HG03060 (cell line): ENCODE data around the gene PCNT.

ENCODE experiments used
- ATAC-seq: cut with Tn5 transposase; IDR thresholded peaks from one replicate; pipeline ENCODE4 v1.9.1; 2021; ENCODE audit warnings: low read depth, moderate number of reproducible peaks; ENCODE audit not compliant: unreplicated experiment

PCNT gene

DNA sequence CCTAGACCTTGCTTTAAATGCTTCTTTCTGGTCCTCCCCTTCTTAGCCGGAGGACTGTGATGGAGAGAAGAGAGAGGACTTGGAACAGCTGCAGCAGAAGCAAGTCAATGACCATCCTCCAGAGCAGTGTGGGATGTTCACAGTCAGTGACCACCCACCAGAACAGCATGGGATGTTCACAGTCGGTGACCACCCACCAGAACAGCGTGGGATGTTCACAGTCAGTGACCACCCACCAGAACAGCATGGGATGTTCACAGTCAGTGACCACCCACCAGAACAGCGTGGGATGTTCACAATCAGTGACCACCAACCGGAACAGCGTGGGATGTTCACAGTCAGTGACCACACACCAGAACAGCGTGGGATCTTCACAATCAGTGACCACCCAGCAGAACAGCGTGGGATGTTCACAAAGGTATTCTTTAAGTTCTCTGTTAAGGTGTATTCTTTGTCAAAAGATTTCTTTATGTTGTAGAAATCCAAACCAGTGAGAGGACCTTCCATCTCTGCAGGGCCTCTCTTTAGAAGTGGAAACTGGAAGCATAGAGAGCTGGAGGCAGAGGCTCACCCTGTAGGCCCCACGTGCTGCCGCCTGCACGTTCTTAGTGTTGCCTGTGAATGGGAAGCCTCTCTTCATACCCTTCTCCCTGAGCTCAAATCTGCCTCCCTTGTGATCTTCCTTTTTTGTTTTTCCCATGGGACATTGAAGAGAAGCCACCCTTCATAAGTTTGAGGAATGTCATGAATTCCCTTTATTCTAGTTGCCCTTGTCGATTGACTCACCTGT, 10.6 kb downstream of the PCNT start:
- ATAC-seq, result no peak

DNA sequence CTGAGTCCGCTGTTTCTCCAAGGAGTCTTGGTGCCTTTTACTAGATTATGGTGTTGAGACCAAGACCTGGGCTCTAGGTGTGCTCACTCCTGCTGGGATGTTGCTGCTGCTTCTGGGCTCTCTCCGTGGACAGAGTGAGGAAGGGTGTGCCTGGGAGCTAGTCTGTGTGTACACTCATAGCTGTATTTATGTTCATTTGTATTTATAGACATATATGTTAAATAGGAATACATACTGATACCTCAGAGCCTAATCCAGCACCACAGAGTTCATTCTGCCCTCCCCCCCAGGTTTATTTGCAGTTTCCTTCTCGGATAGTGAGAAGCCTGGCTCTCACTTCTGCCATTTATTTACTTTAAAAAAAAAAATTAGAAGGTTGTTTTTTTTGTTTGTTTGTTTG, 12.6 kb downstream of the PCNT start:
- ATAC-seq, result no peak

DNA sequence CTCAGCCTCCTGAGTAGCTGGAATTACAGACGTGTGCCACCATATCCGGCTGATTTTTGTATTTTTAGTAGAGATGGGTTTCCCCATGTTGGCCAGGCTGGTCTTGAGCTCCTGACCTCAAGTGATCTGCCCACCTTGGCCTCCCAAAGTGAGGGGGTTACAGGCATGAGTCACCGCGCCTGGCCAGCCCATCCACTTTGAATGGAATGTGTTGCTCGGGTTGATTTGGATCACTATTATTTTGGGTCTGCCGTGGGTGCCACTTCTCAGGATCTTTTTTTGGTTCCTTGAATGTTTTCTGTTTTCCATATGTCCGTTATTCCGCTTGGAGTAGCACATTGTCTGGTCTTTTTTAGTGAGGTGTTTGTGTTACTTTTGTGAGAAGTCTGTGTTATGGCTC, 17.0 kb downstream of the PCNT start:
- ATAC-seq, result no peak

DNA sequence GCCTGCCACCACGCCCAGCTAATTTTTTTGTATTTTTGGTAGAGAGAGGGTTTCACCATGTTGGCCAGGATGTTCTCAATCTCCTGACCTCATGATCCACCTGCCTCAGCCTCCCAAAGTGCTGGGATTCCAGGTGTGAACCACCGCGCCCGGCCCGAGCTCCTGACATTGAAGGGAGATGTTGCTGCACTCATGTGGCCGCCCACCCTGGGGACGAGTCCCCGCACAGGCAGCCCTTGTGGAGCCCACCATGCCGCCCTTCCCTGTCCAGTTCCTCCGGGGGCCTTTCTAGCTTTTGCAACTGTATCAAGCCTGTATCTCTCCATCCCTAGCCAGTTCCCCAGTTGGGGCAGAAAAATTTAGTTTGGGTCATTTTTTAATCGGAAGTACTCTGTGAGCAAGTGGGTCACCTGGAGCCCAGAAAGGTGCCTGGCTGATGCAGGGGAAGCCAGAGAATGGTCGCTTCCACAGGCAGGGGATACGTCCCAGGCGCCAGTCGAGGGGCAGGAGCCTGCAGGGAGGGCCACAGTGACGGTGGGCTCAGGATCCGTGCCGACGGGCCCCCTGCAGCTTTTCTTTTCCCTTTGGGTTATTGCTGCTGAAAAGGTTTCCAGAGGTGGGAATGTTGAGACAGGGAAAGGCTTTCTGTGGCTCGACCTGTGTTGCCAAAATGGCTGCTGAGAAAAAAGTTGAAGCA, 20.4 kb downstream of the PCNT start:
- no peak for ATAC-seq

DNA sequence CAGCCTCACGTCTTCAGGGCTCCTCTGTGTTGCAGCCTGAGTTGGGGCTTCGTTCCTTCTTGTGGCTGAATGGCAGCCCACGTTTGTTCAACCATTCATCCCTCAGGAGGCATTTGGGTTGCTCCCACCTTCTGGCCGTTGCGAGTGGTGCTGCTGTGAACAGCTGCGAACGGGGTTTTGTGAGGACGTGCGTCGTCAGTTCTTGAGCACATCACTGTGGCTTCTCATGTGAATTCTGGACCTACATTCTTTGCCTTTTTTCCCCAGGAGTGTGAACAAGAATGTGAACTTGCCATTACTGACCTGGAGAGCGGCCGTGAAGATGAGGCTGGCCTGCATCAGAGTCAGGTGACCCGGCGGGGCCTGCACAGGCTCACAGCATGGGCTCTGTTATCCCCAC, 21.9 kb downstream of the PCNT start:
- no peak for ATAC-seq

DNA sequence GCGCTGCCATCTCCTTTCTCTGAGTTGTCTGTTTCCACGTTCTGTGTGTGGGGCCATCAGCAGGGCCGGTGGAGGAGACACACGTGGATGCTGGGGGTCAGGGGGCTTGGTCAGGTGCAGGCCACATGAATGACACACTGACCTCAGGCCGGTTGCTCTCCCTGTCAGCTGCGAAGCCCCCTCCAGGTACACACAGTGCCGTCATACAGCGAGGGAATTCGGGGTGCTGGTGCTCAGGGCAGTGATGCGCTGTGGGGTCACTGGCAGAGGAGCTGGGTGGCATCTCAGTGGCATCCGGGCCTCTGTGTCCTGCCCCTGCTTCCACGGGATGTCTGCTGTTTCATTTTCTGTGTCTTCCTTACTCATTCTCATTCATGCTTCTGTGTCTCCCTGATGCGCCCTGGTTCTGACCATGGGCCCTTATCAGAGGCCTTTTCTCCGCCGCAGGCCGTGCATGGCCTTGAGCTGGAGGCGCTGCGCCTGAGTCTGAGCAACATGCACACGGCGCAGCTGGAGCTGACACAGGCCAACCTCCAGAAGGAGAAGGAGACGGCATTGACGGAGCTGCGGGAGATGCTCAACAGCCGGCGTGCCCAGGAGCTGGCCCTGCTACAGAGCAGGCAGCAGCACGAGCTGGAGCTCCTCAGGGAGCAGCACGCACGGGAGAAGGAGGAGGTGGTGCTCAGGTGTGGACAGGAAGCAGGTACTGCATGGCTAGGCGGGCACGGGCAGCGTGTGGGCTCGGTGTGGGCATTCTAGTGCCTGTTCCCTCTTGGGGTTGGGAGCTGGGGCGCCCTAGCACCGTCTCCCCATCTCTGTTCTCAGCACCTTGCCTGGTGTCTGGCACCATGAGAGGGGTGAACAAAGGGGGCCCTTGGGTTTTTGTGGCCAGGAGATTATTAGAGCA, 22.6 kb downstream of the PCNT start:
- ATAC-seq, result no peak

DNA sequence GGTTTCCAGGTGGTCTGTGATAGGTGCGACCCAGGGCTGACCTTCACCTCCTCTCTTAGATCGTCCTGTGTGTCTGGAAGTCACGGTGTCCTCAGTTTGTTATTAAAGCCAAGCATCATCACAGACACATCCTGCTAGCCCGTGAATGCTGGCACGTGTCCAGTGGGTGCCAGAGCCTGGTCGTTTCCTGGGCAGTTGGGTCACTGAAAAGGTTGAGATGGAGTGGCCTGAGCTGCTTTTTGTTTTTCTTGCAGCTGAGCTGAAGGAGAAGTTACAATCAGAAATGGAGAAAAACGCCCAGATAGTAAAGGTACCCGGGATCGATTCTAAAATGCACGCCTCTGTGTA, 23.2 kb downstream of the PCNT start:
- no peak for ATAC-seq

DNA sequence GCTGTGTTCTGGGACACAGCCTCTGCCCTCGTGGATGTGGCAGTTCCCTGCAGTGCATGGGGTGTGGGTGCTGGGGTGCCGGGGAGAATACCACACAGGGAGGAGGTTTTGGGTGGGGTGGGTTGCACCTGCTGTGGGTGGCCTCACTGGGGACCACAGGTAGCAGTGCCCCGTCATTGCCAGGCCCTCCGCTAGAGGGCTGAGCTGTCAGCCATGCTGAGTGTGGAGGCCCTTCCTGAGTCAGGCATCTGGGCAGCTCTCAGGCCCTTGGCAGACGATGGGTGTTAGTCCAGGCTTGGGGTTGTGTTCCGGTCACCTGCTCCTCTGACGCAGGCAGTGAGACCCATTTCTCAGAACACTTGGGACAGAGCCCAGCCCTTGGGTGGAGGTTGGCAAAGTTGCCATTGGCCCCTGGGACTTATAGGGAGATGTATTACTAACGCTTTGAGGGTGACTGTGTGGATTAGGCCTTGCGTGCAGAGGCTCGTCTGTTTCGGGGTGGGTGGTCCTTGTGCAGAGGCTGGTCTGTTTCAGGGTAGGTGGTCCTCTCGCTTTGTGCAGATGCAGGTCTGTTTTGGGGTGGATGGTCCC, 23.9 kb downstream of the PCNT start:
- no peak for ATAC-seq

DNA sequence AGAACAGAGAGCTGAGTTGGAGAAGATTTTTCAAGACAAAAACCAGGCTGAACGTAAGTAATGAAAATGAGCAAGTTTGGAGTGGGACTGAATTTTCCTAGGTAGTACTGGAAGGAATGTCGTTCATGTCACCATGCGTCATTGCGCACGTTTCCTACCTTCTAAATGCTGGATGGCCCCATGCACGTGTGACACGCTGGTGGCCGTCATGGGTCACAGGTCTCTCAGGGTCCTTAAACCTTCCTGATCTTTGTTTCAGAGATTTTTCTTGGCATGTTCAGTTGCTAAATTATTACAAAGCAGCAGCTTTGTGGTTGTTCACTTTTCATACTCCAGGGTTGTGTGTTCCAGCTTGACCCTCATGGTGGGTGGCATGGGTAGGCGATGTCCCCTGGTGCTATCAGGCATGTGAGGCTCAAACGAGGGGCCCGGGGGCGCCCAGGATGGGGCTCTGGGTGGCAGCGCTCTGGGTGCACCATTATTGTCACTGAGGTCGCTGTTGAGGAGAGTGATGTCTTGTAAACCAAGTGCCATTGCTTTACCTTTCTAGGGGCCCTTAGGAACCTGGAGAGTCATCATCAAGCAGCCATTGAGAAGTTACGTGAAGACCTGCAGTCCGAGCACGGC, 25.3 kb downstream of the PCNT start:
- ATAC-seq, result no peak

DNA sequence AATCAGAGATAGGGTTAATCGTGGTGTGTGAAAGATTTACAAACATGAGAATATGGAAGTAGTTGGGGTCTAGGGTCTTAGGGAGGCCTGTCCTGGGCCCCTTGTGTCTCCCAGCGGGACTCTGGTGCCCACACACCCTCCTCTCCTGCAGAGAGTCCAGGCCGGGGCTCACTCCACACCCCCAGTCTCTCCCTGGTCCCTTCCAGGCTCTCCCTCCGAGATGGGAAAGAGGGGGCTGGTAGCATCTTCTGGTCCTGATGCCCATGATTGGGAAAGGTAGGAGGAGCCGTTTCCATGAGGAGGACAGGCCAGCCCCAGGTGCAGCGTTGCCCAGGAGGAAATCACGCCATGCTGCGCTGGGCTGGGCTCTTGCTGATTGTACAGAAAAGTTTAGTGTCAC, 26.6 kb downstream of the PCNT start:
- no peak for ATAC-seq

DNA sequence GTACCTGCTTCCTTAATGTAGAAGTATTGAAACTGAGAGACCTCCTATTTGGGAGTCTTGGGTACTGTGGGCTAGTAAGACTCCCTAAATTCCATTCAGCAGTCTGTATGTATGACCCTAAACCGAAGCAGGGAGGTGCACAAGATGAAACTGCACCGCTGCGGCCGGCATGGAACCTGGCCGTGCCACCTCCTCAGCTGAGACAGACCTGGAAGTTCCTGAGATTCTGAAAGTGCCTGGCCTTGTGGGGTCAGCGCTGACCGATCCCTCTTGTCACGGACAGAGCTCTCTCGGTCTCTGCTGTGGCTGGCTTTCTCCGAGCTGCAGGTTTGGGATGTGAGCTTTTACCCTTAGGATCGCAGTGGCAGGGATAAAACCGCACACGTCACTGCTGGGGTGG, 27.0 kb downstream of the PCNT start:
- no peak for ATAC-seq

DNA sequence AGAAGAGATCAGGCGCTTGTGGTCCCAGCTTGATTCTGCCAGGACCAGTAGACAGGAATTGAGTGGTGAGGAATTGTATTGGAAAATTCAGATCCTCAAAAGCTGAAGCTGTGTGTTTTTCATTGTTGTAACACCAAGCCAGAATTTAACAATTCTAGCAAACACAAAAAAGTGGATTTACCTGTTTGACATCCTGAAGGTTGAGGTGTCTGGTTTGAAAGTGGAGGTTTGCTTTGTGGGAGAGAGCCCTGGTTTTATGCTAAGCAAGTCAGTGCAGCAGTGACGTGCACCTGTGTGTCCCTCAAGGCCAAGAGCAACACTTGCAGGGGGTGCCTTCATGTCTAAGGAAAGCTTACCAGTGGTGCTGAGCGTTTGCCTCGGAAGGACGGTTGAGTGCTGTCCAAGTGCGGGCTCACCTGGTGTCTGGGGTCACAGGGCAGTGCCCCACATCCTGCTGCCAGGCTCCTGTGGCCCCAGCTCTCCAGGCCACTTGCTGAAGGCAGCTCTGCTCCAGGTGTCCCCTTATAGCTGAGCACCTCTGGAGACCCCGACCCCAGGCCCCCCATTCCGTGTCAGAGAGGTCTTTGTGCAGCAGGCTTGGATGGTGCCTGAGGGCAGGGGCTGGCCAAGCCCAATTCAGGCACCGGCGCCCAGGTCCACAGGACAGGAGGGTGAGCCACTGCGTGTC, 27.7 kb downstream of the PCNT start:
- ATAC-seq, result no peak

DNA sequence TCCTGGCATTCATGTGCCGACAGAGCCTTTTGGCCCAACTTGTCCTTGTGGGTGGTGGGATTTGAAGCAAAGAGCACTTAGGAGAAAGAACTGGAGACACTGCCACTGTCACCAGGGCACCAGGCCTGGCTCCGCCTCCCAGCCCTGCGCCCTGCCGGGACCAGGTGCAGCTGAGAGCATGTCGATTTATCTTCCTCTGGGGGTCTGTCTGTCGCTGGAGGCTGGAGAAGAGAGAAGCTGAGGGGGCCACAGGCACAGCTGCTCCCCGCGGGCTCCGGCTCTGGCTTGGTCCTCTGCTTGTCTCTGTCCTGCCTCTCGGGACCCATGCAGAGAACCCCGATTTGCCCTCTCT, 28.2 kb downstream of the PCNT start:
- ATAC-seq, result no peak

DNA sequence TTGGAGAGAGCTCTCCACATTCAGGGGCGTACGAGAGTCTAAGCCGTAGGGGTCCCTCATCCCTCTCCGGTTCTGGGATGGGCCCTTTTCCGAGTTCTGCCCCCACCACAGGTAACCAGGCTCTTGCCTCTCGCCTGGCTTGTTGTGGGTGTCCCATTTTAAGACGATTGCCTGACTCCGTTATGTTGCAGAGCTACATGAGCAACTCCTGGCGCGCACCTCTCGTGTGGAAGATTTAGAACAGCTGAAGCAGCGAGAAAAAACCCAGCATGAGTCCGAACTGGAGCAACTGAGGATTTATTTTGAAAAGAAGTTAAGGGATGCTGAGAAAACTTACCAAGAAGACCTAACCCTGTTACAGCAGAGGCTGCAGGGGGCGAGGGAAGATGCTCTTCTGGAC, 29.0 kb downstream of the PCNT start:
- ATAC-seq, result no peak

DNA sequence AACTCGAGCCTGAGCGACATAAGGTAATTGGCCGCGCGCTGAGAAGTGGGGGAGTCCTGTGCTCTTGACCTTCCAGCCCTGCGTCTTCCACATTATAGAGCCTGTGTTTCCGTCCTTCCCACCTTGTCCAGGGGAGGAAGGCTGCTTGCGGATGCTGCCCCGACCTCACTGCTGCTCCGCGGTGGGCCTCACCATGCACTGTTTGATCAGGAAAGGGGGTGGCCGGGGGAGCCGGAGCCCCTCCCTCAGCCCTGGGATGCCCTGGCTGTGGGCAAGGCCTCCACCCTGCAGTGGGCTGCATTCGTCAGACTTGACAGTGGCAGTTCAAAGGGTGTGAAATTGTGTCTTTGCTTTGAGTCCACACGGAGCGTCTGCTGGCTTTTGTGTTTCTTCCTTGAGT, 30.1 kb downstream of the PCNT start:
- no peak for ATAC-seq

DNA sequence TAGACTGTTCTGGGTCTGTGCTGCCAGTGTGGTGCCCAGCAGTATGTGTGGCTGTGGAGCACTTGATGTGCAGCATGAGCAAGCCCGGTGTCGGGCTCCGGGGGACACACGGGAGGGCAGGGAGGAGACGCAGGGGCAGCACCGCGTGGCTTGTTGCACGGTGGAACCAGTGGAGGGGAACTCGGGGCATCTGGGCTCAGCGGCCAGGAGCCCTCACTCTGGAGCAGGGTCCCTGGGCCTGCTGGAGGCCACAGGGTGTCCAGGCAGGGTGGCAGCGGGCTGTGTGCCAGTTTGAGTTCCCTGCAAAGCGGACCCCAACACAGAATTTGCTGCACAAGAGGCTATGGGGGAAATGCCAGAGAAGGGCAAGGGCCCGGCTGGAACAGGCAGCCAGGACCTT, 30.6 kb downstream of the PCNT start:
- ATAC-seq, result no peak

DNA sequence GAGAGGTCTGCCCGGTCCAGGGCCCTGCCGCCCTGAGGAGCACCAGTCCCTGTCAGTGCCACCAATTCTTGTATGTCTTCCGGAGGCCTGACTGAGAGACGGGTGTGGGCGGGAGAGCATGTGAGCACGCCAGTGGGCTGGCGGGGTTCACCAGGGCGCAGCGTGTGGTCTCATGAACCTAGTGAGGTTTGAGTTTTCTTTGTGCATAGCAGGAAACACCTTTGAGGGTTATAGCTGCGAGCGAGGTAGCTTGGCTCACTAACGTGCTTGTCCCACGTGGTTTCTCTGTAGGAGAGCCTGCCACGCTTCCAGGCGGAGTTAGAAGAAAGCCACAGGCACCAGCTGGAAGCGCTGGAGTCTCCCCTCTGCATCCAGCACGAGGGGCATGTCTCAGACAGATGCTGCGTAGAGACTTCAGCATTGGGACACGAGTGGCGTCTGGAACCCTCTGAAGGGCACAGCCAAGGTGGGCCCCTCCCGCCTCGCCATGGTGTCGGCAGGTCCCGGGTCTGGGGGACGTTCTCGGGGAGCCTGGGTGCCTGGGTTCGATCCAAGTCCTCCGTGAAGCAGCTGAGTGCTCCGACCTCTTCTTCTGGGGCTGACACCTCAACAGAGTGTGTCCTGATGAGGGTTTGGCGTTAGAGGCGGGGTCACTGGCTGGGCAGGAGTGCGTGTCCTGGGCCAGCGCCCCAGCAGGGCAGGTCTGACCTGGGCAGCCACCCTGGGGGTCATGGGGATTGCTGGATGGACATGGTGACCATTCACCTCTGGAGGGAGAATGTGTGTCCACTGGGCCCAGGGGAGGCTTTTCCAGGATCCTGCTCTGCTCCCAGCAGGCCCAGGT, 31.4 kb downstream of the PCNT start:
- ATAC-seq, result no peak

DNA sequence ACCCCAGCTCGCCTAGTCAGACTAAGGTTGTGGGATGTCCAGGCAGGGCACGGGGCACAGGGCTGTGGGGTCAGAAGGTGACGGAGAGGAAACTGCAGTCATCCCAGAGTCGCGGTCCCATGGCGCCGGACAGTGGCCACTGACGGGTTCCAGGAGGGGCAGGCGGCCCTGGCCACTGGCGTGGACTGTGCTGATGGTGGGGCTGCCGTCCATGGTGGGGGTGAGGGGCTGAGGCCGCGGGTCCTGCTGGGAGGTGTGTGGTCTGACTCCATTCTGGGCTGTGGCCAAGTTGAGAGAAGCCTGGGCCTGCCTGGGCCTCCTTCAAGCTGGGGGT, 32.0 kb downstream of the PCNT start:
- no peak for ATAC-seq
